NOMO-1 (cell line): ENCODE data around the gene MMP24.
A peak's percentile ranks its signal among the peaks of the same experiment; 100 is the strongest.
"Not testable (repeated sequence)": the region's sequence is repeated elsewhere in the genome, so short reads cannot be mapped to it uniquely, and the experiment has no call there.

Experiments
- DNase-seq, 2 experiments: peaks; one replicate each; lab custom pipeline; 2025; ENCODE audit not compliant: unreplicated experiment in 2 of 2; lab: John Stamatoyannopoulos, UW

The MMP24 gene

GRCh38 chr20:35253010-35253409 lies 26.5 kb downstream of the MMP24 start:
- DNase-seq, result no peak

DNA sequence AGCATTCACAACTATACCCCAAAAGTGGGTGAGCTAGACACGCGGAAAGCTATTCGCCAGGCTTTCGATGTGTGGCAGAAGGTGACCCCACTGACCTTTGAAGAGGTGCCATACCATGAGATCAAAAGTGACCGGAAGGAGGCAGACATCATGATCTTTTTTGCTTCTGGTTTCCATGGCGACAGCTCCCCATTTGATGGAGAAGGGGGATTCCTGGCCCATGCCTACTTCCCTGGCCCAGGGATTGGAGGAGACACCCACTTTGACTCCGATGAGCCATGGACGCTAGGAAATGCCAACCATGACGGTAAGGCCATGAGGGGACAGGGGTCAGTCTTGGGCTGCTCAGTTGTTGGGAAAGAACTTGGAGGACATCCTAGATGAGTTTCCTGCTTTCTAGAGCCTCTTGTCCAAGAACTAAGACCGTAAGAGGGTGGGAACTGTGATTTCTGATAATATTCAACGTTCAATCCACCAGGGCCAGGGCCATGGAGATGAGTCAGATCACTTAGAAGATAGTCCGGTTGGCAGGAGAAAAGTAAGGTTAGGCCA lies 28.0 kb downstream of the MMP24 start:
- no peak for DNase-seq

GRCh38 chr20:35257175-35257909 lies 30.9 kb downstream of the MMP24 start:
- no peak for DNase-seq

- DNase-seq, result no peak
These were observed 33.9 kb downstream of the MMP24 start for GRCh38 chr20:35260426-35260825.

DNA sequence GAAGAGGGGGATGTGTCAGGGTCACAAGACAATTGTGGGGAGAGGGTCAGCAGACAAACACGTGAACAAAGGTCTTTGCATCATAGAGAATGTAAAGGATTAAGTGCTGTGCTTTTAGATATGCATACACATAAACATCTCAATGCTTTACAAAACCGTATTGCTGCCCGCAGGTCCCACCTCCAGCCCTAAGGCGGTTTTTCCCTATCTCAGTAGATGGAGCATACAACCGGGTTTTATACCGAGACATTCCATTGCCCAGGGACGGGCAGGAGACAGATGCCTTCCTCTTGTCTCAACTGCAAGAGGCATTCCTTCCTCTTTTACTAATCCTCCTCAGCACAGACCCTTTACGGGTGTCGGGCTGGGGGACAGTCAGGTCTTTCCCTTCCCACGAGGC lies 35.8 kb downstream of the MMP24 start:
- DNase-seq, result not testable (repeated sequence)

DNA sequence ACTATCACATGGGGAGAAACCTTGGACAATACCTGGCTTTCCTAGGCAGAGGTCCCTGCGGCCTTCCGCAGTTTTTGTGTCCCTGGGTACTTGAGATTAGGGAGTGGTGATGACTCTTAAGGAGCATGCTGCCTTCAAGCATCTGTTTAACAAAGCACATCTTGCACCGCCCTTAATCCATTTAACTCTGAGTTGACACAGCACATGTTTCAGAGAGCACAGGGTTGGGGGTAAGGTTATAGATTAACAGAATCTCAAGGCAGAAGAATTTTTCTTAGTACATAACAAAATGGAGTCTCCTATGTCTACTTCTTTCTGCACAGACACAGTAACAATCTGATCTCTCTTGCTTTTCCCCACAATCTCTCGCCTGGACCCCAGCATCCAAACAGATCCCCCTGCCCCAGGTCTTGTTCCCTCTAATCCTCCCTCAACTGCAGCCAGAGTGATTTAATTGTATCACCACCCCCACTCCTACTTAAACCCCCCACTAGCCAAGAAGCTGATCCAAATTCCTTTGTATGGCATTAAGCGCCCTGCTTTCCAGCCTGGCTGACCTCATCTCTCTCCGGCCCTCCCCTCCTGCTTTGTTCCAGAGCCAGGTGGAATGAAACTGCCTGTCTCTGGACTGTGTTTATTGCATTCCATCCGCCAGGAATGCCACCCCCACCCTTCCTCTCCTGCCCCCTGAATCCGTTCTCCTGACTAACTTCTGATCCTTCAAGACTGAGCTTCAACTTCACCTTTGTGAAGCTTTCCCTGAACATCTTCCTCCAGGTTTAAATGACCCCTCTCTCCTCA lies 36.4 kb downstream of the MMP24 start:
- DNase-seq, result not testable (repeated sequence)

DNA sequence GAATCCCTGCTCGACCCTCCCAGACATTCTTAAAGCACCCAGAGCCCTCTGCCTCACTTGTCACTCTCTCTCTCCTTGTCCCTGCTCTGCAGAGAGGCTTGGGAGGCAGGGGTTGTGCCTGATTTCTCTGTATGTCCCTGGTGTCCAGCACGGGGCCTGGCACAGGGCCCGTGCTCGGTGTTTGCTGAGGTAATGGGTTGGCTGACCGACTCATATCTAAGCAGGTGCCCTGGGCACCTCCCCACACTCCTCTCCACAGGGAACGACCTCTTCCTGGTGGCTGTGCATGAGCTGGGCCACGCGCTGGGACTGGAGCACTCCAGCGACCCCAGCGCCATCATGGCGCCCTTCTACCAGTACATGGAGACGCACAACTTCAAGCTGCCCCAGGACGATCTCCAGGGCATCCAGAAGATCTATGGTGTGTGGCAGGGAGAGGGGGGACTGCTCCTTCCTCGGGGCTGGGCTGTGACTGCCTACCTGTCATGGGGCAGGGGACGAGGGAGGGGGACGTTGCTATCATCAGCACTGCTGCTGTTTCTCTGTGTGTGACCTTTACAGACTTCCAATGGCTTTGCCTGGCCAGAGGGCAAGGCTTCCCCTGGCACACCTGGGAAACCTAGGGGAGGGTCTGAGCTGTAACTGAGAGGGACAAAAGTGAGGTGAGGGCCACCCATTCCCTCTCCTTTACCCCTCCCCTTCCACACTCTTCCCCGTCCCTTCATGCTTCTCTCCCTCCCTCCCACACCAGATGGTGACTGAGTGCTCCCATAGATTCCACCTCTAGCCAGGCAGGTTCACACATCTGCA lies 37.2 kb downstream of the MMP24 start:
- DNase-seq, result no peak

- DNase-seq, result no peak
These were observed 38.3 kb downstream of the MMP24 start for GRCh38 chr20:35264755-35265154.

GRCh38 chr20:35267092-35267491 lies 40.6 kb downstream of the MMP24 start:
- no peak for DNase-seq

- DNase-seq, result peak in 1 of 2 experiments; percentile 22
These were observed 42.7 kb downstream of the MMP24 start for GRCh38 chr20:35269055-35269781.

DNA sequence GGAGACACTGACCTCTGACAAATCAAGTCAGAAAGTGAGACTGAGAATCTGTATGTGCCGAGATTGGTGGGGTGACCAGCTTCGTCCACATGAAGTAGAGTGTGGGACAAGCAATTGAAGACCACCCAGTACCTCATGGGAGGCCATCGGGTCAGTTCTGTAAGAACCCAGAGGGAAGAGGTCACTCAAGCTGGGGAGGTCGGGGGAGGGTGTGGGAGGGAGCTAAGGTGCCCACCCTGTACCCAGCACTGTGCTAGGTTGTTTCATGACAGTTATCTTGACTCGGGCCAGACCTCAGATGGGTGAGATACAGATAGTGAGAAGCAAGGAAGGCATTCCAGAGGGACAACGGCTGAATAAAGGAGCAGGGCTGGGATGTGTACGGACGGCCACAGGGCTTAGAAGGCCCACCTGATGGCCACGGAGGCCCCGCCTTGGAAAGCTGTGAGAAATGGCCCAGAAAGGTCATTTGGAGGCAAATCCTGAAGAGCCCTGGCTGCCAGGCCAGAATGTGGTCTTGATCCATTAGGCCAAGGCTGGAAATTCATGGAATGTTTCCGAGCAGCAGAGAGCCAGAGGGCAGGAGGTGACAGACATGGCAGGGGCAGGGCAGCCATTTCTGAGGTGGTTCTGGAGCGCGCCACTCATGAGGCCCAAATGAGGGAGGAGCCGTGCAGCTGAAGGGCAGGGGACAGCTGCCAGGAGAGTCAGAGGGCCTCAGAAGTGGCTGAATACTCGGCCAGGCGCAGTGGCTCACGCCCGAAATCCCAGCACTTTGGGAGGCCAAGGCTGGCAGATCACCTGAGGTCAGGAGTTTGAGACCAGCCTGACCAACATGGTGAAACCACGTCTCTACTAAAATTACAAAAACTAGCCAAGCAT lies 43.8 kb downstream of the MMP24 start:
- DNase-seq, result no peak

GRCh38 chr20:35271073-35271882 lies 44.8 kb downstream of the MMP24 start:
- DNase-seq, result no peak

GRCh38 chr20:35271904-35272303 lies 45.4 kb downstream of the MMP24 start:
- DNase-seq, result no peak

DNA sequence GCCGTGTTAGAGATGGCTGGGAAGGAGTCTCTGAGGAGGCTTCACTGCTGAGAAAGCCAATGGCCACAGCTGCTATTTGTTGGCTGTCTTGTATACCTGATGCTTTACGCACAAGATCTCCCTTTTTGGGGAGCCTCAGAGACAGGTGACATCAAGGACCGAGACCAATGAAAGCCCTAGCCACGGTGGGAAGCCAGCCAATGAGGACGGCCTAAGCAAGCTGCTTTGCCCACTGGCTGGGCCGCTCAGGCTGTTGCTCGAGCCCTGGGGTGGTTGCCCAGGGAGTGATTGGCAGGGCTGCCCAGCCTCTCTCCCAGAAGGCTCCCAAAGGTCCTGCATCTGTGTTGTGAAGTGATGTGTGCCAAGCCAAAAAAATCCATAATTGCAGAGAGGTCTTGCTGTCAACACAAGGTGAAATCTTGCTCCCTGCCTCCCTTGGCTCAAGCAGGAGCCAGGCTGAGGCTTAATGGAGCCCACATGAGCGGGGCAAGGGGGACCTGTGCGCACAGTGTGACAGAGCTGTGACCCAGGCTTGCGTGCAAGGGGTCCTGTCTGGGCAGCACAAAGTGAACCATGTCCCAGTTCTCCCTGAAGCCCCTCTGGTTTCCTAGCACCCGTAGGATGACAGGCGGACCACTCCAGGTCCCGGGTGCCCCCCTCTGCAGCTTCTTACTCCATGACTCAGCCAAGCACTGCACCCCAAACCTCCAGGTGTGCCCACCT lies 47.1 kb downstream of the MMP24 start:
- DNase-seq, result no peak

GRCh38 chr20:35274172-35275092 lies 47.9 kb downstream of the MMP24 start:
- DNase-seq, result no peak

DNA sequence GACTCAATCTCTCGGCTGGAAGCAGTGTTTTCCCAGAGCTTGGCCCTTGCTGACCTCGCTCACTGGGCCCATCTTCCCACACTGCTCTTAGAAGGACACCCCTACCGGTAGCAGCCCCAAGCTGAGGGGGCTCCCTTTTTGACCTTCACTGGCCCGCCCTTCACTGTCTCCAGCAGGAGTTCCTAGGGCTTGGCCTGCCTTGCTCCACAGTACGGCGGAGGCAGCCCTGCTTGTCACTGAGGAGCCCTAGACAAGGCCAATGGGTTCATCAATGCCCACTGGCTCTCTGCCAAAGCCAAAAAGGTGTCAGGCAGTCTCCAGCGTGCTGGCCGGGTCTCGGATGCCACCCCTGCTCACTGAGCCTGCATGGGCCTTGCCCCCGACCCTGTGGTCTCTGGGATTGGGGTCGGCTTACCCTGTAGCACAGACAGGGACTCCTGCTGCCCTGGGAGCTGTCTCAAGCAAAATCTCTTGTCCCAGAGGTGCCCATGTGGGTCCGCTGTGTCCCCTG lies 49.3 kb downstream of the MMP24 start:
- DNase-seq, result no peak

DNA sequence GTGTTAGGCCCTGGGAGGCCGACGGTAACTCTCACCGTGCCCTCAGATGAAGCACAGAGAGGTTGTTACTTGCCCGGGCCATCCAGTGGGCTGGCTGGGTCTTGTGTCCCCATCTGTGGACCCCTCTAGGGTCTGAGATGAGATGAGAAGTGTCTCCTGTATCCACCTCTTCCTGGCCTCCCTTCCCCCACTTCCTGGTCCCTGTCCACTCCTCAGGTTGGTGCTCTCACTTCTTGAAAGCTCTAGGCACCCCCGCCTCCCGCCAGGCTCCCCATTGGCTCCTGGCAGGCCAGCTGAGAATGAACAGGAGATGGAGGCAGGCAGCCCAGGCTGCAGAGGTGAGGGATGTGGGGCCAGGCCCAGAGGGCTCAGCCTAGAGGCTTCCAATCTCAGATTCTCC lies 49.9 kb downstream of the MMP24 start:
- no peak for DNase-seq
